ENCODE measurements around the gene XPOT.

XPOT gene

GRCh38 chr12:64419696-64420095 is 15.5 kb downstream of the XPOT start:
- DNase-seq, result no peak

GRCh38 chr12:64427988-64428387 is 23.8 kb downstream of the XPOT start:
- DNase-seq, result no peak

- no peak for DNase-seq
Measured at GRCh38 chr12:64428956-64429355, 24.8 kb downstream of the XPOT start.

- no peak for DNase-seq
Measured at GRCh38 chr12:64430886-64431285, 26.7 kb downstream of the XPOT start.

GRCh38 chr12:64431791-64432190 is 27.6 kb downstream of the XPOT start:
- no peak for DNase-seq

- no peak for DNase-seq
Measured at GRCh38 chr12:64433915-64434314, 29.7 kb downstream of the XPOT start.

GRCh38 chr12:64440100-64440499 is 35.9 kb downstream of the XPOT start:
- DNase-seq, result no peak

GRCh38 chr12:64445490-64445889 is 41.3 kb downstream of the XPOT start:
- DNase-seq, result no peak

GRCh38 chr12:64446295-64446694 is 42.1 kb downstream of the XPOT start:
- no peak for DNase-seq

GRCh38 chr12:64450057-64450640 is 46.0 kb downstream of the XPOT start:
- no peak for DNase-seq

- no peak for DNase-seq
Measured at GRCh38 chr12:64450711-64451486, 46.7 kb downstream of the XPOT start.

GRCh38 chr12:64451687-64452558 is 47.7 kb downstream of the XPOT start, which contains the start of gene TBK1:
TBK1 (plus strand) TSS chr12:64452120; CDS start chr12:64455871, 3,751 bp downstream.
- peak; percentile 83 for DNase-seq

- DNase-seq, result peak; percentile 18
Measured at GRCh38 chr12:64452559-64453329, 48.6 kb downstream of the XPOT start.

- DNase-seq, result no peak
Measured at GRCh38 chr12:64455506-64455905, 51.3 kb downstream of the XPOT start.

- no peak for DNase-seq
Measured at GRCh38 chr12:64456119-64456518, 51.9 kb downstream of the XPOT start.

GRCh38 chr12:64457032-64457431 is 52.8 kb downstream of the XPOT start:
- peak; percentile 61 for DNase-seq

GRCh38 chr12:64457466-64457865 is 53.3 kb downstream of the XPOT start:
- DNase-seq, result peak; percentile 82

GRCh38 chr12:64457923-64458322 is 53.7 kb downstream of the XPOT start:
- DNase-seq, result no peak

GRCh38 chr12:64459394-64459891 is 55.3 kb downstream of the XPOT start:
- DNase-seq, result no peak

GRCh38 chr12:64461634-64462414 is 57.6 kb downstream of the XPOT start:
- DNase-seq, result peak; percentile 10

GRCh38 chr12:64466178-64466577 is 62.0 kb downstream of the XPOT start:
- no peak for DNase-seq

GRCh38 chr12:64468966-64469365 is 64.8 kb downstream of the XPOT start:
- DNase-seq, result no peak

All from activated CD4-positive, alpha-beta T cell treated with anti-CD3 and anti-CD28 coated beads, Interleukin-2, amount 50 U/mL, for 16 hours (primary cell).